H1 (cell line): ENCODE data around the gene WFDC12. TPM values are rescaled to one million over a fixed set of nuclear protein-coding genes. Genes with fewer than 3 reads are reported as not detected.

Experiments
- ATF2 ChIP-seq: IDR thresholded peaks from 2 replicates; pipeline ENCODE4 v1.6.1; 2012; ENCODE audit warnings: low read length, inconsistent platforms
- CTBP2 ChIP-seq: IDR thresholded peaks from 2 replicates; pipeline ENCODE4 v1.7.0; 2011; ENCODE audit warnings: borderline replicate concordance, mild to moderate bottlenecking, moderate library complexity, mixed read lengths, low read length; ENCODE audit not compliant: insufficient read depth, insufficient read length
- JUND ChIP-seq: IDR thresholded peaks from 2 replicates; pipeline ENCODE4 v1.6.1; 2011; ENCODE audit warnings: mild to moderate bottlenecking, improper control_type of control experiment, low read length
- RBBP5 ChIP-seq: IDR thresholded peaks from 2 replicates; pipeline ENCODE4 v1.7.1; 2012; ENCODE audit warnings: low read depth, mild to moderate bottlenecking, inconsistent platforms, low read length, moderate library complexity, borderline replicate concordance
- ZNF274 ChIP-seq: IDR thresholded peaks from 2 replicates; pipeline ENCODE4 v1.7.0; 2012; ENCODE audit warnings: low read length, borderline replicate concordance; ENCODE audit errors: extremely low read depth
- polyA plus RNA-seq, 7 experiments: library from polyadenylated mRNA; depleted of rRNA in 3 of 7; stranded (reverse) in 5 of 7; unstranded in 2 of 7; fragments of >200 nt in 5 of 7; fragments of 200-250 nt in 2 of 7; gene quantifications; 1 replicate in 5 of 7; 2 replicates in 1 of 7; 4 replicates in 1 of 7; pipeline versions ENCODE4 v1.2.1 to v1.2.3, GENCODE V29; 2011 to 2013; ENCODE audit warnings: missing spikeins in 2 of 7, mixed read lengths in 2 of 7
- total RNA-seq: library from RNA; stranded (reverse); fragmentation: NEBNext Ultra II Directional; extraction: Animal tissue kit (Norgen Biotek cat#: 25700); gene quantifications from 2 replicates; pipeline ENCODE4 v1.2.1, GENCODE V29; 2021

WFDC12 gene
- total and polyA plus RNA-seq, 2 of the 8 experiments (the other 6 are each of a cell fraction or from before 2014, with no cell fraction given) = not detected

DNA sequence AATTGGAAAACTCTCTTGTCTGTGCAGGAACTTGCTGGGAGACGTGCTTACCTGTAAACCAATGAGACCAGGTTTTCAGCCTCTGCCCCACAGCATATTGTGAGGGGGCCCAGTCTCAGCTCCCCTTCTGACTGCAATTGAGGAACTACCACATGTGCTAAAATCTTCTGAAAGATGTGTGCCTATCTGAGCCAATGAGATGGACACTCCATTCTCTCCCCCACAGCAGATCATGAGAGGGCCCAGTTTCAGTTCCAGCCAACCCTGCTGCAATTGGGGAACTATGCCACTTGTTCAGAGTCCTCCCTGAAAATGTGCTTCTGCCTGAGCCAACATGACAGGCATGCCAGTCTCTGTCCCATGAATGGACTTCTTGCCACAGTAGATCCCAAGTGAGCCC, 29.5 kb upstream of the WFDC12 start (continued):
- TF ChIP-seq ZNF274 (no peak), ATF2 (no peak), JUND (no peak), RBBP5 (no peak), CTBP2 (no peak)
- TF ChIP-seq, all 59 proteins: peak for 0
